Osteocyte (in vitro differentiated cells): ENCODE measurements around the gene SLC8A2. TPM values are rescaled to one million over a fixed set of nuclear protein-coding genes. Genes with fewer than 3 reads are reported as not detected.

Experiments
- DNase-seq: peaks from one replicate; pipeline ENCODE4 v3.0.0; 2021; ENCODE audit warnings: mixed read lengths; ENCODE audit not compliant: unreplicated experiment; ENCODE audit errors: extremely low spot score
- H3K27ac Mint-ChIP-seq: one replicate; pipeline ENCODE4 v1.8.0; 2021; ENCODE audit warnings: mild to moderate bottlenecking, mixed read lengths; ENCODE audit not compliant: unreplicated experiment
- H3K27me3 Mint-ChIP-seq: one replicate; pipeline ENCODE4 v1.8.0; 2021; ENCODE audit warnings: mixed read lengths; ENCODE audit not compliant: unreplicated experiment
- H3K36me3 Mint-ChIP-seq: one replicate; pipeline ENCODE4 v1.8.0; 2021; ENCODE audit warnings: mixed read lengths; ENCODE audit not compliant: unreplicated experiment
- H3K4me1 Mint-ChIP-seq: one replicate; pipeline ENCODE4 v1.8.0; 2021; ENCODE audit warnings: mixed read lengths; ENCODE audit not compliant: unreplicated experiment
- H3K4me3 Mint-ChIP-seq: one replicate; pipeline ENCODE4 v1.8.0; 2021; ENCODE audit warnings: mild to moderate bottlenecking, moderate library complexity, mixed read lengths; ENCODE audit not compliant: unreplicated experiment
- H3K9me3 Mint-ChIP-seq: one replicate; pipeline ENCODE4 v1.8.0; 2021; ENCODE audit warnings: mixed read lengths; ENCODE audit not compliant: unreplicated experiment
- CTCF ChIP-seq: fragments of 200-600 bp; sonication (generic); IDR thresholded peaks from 2 replicates; pipeline ENCODE4 v1.5.0; 2021; ENCODE audit warnings: antibody characterized with exemption, mild to moderate bottlenecking, moderate library complexity
- total RNA-seq: library from RNA; stranded (reverse); gene quantifications from 2 replicates; pipeline ENCODE4 v1.2.1, GENCODE V29; 2021

Gene SLC8A2
- total RNA-seq, 1 donor from 2014 or later = not detected

- H3K4me1 Mint-ChIP-seq = peaks cover 39% of the 10 kb centered on the region
- TF ChIP-seq CTCF = no peak
- DNase-seq = no peak
- peaks cover 6% of the 10 kb centered on the region for H3K36me3 Mint-ChIP-seq
- H3K27me3 Mint-ChIP-seq = no peaks in the 10 kb centered on the region
- H3K27ac Mint-ChIP-seq = no peak overlapping the region
- H3K4me3 Mint-ChIP-seq = no peak overlapping the region
- no peaks in the 10 kb centered on the region for H3K9me3 Mint-ChIP-seq
Observed at GRCh38 chr19:47508721-47509120, 37.0 kb upstream of the SLC8A2 start.

- Mint-ChIP-seq H3K36me3 (peaks cover 9% of the 10 kb centered on the region), H3K27ac (no peak overlapping the region), H3K9me3 (no peaks in the 10 kb centered on the region), H3K4me1 (peaks cover 33% of the 10 kb centered on the region), H3K4me3 (no peak overlapping the region), H3K27me3 (no peaks in the 10 kb centered on the region)
- TF ChIP-seq CTCF = no peak
- no peak for DNase-seq
Observed at GRCh38 chr19:47507924-47508553, 36.3 kb upstream of the SLC8A2 start.

- no peak for DNase-seq
- H3K27me3 Mint-ChIP-seq = no peaks in the 10 kb centered on the region
- TF ChIP-seq CTCF = no peak
- H3K4me1 Mint-ChIP-seq = peaks cover 22% of the 10 kb centered on the region
- H3K27ac Mint-ChIP-seq = no peak overlapping the region
- H3K9me3 Mint-ChIP-seq = no peaks in the 10 kb centered on the region
- H3K36me3 Mint-ChIP-seq = peaks cover 13% of the 10 kb centered on the region
- no peak overlapping the region for H3K4me3 Mint-ChIP-seq
Observed at GRCh38 chr19:47507012-47507411, 35.3 kb upstream of the SLC8A2 start.

GRCh38 chr19:47506459-47506858 is 34.8 kb upstream of the SLC8A2 start:
- Mint-ChIP-seq H3K27me3 (no peaks in the 10 kb centered on the region), H3K4me3 (no peak overlapping the region), H3K9me3 (no peaks in the 10 kb centered on the region), H3K27ac (no peak overlapping the region), H3K36me3 (peaks cover 16% of the 10 kb centered on the region), H3K4me1 (peaks cover 17% of the 10 kb centered on the region)
- no peak for TF ChIP-seq CTCF
- DNase-seq = no peak

- Mint-ChIP-seq H3K36me3 (peaks cover 16% of the 10 kb centered on the region), H3K27me3 (no peaks in the 10 kb centered on the region), H3K27ac (no peak overlapping the region), H3K4me1 (peaks cover 11% of the 10 kb centered on the region), H3K4me3 (no peak overlapping the region), H3K9me3 (no peaks in the 10 kb centered on the region)
- DNase-seq = no peak
- no peak for TF ChIP-seq CTCF
Observed at GRCh38 chr19:47505506-47505905, 33.8 kb upstream of the SLC8A2 start.
